ENCODE measurements around the gene TOGARAM2.

TOGARAM2 gene

DNA sequence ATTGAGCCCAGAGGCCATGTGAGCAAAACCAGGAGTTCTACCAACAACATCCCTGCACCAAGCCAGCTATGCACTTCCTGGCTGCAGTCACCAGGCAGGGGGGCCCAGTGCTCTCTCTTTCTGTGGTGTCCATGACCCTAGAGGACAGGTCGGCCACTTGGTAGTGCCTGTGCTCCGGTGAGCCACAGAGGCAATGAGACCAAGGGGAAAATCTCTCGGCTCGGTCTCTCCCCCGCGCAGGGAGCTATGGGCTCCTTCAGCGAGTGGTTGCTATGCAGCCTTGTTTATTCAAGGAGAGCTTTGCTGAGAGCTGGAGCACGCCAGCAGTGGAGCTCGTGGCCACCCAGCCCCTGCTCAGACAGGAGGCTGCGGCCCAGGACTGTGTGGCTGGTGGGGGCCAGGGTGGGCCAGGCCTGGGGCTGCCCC lies at the start of gene TOGARAM2:
Gene TOGARAM2, plus strand, starts transcription at position 283 of the 426 bp plus-strand sequence. CDS start 13,537 bp downstream, outside the sequence.
- no peak for DNase-seq

DNA sequence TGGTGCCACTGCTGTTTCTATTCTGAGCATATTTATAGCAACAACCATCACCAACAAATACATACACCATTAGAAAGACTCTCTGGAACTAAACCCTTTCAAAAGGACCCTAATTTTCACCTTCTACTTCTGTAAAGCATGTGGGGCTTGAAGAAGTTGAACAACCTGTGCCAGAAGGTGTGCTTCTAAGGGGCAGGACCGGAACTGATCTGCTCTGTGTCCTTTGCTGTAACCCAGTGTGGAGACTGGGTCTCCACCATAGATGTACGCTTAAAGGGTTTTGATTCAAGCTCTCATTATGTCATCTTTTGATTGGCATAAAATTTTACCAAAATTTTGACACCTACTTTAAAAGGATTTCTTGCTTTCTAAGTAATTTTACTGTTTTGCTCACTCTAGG lies 46.3 kb upstream of the TOGARAM2 start:
- DNase-seq: no peak

DNA sequence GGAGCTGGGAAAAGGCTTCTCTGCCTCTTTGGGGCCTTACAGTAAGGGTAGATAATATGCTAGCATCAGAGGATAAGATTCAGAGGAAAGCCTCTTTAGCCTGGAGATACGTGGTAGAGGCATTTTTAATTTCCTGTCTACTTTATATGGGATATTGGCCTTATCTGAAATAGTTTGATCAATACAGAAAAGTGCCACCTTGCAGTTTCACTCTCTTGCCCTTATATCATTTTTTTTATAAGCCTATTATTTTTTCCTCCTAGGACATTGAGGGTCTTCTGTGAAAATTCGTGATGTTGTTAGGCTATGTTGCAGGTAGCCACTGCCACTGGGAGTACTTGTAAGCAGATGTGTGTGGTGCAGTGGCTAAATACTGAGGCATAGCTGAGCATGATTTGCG lies 40.1 kb upstream of the TOGARAM2 start:
- DNase-seq: no peak

DNA sequence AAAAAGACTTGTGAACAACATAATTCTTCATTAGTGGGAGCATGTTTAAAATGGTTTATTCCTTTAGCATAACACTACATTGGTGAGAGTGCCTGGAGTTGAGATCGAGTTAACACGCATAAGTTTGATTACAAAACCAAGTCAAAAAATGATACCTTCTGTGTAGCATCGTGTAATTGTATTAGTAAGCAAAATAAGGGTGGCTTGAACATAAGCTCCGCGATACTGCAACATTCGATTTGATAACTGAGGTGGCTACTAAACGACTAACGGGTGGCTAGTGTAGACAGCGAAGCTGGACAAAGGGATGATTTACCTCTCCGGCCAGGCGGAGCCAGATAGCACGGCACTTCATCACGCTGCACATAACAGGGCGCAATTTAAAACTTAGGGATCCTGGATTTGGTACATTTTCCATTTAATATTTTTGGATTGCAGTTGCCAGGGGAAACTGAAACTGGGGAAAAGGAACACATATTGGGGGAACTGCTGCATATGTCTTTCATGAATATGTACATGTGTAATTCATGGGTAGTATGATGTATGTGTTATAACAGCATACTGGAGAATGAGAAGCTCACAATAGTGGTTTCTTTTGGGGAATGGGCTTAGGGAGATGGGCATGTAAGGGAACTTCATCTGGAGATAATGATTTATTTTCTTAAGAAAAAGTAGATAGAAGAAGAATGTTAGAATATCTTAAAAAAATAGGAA lies 36.4 kb upstream of the TOGARAM2 start:
- no peak for DNase-seq

DNA sequence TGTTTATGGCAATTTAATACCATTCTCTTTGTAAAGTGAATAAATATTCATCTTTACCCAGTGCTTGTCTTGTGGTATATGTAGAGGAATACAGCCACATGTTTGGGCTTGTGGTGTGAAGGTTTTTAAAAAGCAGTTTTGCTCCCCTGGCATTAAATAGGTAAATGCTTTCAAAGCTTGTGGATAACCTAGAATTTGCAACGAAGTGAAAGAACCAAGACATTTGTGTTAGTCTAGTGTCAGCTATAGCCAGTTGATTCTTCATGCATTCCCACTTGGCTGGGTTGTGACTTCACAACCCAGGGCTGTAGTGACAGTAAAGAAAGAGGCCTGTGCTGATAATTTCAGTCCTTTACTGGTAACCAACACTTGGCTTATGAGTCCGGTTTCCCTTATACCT lies 32.9 kb upstream of the TOGARAM2 start:
- DNase-seq: no peak

DNA sequence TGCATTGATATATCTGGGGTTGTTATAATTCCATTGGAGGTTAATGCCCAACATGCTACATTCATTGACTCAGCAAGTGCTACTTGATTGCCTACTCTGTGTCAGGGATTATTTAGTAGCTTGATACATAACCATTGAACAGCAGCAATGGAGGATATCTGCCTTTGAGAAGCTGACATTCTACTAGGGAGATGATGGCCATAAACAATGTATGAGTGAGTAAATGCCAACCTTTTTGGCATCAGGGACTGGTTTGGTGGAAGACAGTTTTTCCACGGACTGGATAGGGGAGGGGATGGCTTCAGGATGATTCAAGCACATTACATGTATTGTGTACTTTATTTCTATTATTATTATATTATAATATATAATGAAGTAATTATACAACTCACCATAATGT lies 31.9 kb upstream of the TOGARAM2 start:
- no peak for DNase-seq

DNA sequence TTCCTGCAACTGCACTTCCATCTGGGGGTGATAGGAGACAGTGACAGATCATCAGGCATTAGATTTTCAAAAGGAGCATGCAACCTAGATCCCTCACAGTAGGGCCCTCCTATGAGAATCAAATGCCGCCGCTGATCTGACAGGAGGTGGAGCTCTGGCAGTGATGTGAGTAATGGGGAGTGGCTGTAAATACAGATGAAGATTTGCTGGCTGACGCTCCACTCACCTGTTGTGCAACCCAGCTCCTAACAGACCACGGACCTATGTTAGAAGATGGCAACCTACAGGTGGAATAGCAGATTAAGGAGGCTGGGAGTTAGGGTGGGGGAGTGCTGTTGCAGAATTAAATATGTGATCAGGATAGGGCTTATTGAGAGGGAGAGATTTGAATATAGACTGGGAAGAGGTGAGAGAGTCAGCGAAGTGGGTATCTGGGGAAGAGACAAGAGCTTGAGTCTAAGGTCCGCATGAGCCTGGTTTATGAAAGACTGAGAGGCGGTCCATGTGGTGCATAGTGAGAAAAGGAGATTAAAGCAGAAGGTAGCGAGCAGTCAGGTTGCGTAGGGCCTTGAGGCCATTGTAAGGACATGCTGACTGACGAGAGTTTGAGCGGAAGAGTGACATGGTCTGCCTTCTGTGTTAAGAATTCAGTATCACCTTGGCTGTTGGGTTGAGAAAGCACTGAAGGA lies 31.3 kb upstream of the TOGARAM2 start:
- no peak for DNase-seq

DNA sequence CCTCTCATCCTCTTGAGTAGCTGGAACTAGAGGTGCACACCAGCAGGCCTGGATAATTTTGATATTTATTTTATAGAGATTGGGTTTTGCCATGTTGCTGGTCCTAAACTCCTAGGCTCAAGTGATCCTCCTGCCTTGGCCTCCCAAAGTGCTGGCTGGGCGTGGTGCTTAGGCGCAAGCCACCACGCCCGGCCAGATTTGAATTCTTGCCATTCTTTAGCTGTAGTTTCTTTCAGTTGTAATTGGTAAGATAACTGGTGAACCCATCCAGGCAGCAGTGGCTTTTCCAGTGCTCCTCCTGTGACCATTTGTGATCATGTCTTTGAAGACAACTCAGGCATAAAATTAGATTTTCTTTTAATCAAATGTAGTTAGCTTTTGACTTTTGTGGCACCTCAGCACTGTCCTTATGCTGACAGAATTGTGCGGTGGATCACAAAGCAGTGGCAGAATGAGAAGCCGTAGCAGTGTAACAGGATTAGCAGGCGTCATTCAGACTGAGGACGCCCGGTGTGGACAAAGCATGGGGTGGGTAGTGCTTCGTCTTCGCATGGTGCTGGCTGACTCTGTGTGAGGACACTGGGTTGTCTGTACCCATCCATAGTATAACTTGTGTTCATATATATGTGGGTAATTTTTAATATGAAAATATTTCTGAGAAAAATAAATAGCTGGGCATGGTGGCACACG lies 30.0 kb upstream of the TOGARAM2 start:
- DNase-seq: no peak

DNA sequence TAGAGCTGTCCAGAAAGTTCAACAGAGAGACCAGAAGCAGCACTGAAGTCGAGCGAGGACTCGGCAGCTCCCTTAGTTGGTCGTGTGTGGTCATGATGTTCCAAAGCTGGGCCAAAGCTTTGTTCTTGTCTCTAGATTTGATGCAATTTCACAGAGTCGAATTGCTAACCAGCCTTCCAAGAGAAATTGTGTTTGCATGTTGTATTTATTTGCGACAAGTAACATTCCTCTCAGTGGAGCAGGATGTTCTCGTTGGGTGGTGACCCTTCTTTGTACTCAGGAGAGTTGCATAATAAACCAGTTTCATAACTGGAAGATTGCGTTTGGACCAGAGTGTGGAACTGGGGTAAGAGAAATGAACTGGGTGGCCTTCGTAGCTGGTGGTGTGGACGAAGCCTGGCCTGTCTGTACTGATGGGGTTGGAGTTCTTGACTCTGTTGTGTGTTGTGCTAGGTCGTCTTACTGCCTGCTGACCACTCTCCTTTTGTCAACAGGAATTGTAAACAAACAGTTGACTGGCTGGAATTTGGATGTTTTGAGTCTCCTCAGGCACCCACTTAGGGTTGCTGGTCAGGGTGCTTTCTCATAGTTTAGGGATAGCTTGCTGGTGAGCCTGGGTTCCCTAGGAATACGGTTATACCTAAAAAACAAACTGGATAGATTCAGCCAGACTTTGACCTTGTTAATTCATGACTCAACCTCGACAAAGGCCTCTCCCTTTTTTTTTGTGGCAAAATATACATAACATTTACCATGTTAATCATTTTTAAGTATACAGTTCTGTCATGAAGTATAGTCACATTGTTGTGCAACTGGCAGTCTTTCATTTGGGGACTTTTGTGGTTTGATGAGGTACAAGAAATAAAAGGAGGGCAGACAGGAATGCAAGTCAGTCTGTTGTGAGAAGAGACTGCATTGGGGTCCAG lies 28.9 kb upstream of the TOGARAM2 start:
- no peak for DNase-seq

DNA sequence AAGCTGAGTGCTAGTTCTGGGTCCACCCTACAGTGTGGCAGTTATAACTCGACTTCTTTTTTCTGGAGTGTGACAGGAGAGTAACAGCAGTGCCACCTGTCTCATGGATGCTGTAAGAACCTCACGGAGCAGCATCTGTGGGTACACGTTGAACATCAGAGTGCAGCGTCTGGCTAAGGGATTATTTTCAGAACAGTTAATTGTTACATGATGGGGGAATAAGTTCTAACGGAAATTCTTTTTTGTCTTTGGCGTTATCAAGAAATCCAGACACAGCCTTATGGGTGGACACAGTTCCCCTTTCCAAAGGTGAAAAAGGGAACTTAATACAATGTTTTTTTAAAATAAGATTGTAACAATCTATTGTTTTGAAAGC lies 28.3 kb upstream of the TOGARAM2 start:
- DNase-seq: no peak

DNA sequence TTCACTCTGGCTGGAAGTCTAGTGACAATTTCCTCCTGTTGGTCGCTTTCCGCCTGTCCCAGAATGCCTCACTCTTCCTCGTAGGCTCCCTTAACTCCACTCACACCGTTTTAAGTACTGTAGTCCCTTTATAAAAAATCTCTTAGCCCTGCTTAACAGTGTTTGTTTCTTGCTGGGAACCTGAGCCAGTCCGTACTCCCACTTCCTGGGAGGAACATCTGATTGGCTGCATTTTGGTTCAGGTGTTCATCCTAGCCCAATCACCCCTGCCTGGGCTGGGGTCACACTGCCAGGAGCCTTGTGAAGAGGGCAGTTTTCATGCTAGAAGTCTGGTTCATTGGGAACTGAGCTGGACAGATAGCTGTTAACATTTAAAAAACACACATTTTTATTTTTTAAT lies 25.6 kb upstream of the TOGARAM2 start:
- DNase-seq: no peak

DNA sequence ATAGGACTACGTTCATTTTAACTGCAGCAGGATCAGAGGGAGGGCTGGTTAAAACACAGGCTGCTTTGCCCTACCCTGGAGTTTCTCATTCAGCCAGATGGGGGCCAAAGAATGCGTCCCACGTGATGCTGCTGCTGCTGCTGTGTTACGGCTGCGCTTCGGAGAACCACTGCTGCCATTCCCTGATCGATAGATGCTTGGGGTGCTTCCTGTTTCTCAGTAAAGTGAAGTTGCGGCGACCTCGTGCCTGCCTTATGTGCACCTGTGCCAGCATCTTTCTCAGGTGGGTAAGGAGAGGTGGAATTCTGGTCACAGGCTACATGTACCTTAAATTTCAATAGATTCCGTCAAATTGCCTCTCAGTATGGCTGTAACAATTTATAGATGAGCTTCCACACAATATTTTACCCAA lies 24.7 kb upstream of the TOGARAM2 start:
- DNase-seq: peak; percentile 62

DNA sequence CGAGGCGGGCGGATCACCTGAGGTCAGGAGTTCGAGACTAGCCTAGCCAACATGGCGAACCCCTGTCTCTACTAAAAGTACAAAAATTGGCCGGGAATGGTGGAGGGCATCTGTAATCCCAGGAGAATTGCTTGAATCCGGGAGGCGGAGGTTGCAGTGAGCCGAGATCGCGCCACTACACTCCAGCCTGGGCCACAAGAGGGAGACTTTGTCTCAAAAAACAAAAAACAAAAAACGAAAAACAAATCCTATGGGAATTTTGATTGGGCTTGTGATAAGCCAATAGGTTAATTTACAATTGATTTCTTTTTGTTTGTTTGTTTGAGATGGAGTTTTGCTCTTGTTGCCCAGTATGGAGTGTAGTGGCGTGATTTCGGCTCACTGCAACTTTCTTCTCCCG lies 24.2 kb upstream of the TOGARAM2 start:
- peak; percentile 17 for DNase-seq

DNA sequence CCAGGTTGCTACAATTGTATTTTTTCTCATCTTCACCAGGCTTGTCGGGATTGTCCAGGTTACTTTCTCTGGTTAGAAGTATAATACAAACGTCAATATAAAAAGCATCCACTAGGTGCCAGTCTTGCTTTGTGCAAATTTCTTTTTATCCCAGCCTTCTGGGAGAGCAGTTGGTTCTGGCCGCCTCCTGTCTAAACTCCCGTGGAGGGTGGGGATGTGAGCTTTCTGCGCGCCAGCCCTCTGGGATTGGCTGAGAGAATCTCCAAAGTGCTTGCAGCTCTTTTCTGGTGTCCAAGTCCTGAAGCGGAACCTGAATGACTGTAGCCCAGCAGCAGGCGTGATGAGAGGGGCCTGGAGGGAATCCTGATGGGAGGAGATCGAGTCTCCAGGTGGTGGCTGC lies 22.4 kb upstream of the TOGARAM2 start:
- DNase-seq: peak; percentile 20

DNA sequence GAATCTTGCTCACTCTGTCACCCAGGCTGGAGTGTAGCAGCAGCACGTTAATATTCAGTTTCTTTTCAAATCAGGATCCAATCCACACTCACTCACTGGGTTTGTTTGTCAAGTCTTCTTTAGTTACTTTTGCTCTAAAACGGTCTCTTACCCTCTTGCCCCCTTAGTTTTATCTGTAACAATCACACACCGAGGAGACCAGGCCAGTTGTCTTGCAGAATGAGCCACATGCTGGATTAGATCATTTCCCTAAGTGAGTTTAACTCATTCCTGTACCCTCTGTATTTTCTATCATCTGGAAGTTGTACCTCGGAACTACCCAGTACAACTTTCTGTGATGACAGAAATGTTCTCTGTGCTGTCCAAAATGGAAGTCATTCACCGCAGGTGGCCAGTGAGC lies 20.7 kb upstream of the TOGARAM2 start:
- no peak for DNase-seq

DNA sequence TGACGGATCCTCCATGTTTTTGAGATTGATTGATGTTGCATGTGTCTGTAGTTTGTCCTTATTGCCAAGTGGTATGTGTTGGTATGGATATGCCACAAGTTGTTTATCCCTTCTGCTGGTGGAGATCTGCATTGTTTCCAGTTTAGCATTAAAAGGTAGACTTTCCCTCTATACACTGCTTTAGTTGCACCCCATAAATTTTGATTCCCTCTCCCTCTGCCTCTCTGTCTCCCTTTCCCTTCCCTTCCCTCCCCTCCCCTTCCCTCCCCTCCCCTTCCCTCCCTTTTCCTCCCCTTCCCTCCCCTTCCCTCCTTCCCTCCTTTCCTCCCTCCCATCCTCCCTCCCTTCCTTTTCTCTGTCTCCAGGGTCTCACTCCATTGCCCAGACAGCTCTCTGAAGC lies 18.6 kb upstream of the TOGARAM2 start:
- DNase-seq: no peak

DNA sequence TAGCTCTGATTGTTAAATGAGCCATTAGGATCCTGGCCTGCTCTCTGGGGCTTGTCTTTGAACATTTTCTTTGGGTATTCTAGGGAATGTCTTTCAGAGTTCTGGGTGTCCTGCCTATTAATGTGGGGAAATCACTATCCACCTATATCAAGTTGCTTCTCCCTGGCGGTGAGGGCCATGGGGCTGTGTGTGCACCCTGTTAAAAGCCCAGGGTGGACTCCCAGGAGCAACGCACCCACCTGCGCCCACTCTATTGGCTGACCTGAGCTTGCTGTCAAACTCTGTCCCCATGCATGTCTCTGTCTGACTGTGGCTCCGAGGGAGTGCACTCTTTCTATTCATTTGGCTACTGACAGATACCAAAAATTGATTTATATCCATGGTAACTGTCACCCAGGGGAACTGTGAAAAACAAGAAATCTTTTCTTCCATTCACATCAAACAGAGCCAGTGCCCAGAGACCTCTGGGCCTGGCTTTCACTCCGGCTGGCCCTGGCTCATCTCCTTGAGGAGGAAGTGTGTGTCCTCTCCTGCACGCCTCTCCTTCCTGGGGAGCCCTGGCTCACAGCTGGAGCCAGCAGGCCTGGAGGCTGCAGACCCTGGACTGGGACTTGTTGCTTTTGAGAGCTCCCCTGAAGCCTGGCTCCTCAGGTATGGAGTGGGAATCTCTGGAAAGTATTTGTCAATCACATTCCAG lies 10.5 kb upstream of the TOGARAM2 start:
- no peak for DNase-seq

DNA sequence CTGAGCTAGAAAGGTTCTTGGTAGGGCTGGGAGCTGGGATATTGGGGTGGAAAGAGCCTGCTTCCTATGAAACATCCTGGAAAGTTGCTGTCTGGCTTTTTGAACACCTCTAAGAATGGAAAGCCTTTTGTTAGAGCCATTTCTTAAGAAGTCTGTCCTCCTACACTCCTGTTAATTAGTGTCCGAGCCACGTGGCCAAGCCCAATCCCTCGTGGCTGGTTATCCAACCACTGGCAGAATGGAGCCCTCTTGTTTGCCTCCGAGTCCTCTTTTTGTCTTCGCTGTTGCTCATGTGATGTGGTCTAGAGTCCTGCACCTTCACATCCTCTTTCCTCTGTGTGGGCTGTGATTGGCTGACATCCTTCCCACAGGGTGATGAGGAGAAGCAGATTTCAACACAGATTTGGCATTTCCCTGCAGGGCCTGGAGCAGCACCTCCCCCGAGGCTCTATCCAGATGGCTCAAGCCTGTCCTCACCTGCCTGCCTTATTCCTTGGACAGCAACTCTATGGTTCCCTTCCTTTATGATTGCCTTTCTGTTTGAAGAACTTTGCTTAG lies 8.2 kb upstream of the TOGARAM2 start:
- DNase-seq: no peak

DNA sequence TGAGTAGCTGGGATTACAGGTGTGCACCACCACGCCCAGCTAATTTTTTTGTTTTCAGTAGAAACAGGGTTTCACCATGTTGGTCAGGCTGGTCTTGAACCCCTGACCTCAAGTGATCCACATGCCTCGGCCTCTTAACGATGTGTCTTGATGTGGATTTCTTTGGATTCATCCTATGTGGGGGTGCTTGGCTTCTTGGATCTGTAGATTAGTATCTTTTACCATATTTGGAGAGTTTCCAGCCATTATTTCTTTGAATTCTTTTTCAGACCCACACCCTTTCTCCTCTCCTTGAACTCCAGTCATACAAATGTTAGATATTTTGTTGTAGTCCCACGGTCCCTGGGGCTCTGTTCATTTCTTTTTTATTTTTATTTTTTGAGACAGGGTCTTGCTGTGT lies 6.8 kb upstream of the TOGARAM2 start:
- DNase-seq: no peak

DNA sequence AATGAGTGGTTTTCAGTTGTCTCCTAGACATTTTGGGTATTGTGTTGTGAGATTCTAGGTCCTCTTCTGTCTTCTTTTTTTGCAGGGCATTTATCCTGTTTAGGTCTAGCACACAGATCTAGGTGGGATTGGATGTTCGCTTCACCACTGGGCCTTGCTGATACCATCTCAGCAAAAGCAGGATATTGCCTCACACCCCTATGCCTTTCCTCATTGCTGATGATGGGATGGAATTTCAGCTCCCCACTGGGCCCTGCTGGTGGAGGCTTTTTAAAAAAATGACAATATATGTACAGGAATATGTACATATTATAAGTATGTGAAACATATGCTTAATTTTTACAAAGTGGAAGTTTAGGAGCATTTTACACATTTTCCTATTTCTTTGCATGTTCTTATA lies 5.4 kb upstream of the TOGARAM2 start:
- no peak for DNase-seq

DNA sequence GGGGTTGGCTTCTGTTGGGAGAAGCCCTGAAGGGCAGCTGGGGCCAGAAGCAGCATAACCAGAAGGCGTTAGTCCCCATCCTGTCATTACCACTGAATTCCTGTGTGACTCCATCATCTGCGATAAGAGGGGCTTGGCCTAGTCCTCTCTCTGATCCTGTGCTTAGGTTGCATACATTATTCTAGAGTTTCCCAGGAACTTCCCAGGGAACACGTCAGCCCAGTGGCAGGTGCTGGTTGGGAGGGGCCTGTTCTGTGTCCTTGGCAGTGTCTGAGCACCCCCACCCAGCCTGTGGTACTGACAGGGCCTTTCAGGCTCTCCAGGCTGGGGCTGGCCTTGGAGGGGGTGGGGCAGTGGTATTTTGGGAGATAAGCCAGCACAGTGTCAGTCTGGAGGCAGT lies 4.5 kb upstream of the TOGARAM2 start:
- no peak for DNase-seq

Data from activated CD4-positive, alpha-beta T cell treated with anti-CD3 and anti-CD28 coated beads, Interleukin-2, amount 50 U/mL, for 1 hour (primary cell).